ENCODE measurements around the gene GOSR2. TPM values are rescaled to one million over a fixed set of nuclear protein-coding genes. Genes with fewer than 3 reads are reported as not detected.

Gene GOSR2
- total RNA-seq, result 29.5 and 42.6 TPM in 2 replicates

DNA sequence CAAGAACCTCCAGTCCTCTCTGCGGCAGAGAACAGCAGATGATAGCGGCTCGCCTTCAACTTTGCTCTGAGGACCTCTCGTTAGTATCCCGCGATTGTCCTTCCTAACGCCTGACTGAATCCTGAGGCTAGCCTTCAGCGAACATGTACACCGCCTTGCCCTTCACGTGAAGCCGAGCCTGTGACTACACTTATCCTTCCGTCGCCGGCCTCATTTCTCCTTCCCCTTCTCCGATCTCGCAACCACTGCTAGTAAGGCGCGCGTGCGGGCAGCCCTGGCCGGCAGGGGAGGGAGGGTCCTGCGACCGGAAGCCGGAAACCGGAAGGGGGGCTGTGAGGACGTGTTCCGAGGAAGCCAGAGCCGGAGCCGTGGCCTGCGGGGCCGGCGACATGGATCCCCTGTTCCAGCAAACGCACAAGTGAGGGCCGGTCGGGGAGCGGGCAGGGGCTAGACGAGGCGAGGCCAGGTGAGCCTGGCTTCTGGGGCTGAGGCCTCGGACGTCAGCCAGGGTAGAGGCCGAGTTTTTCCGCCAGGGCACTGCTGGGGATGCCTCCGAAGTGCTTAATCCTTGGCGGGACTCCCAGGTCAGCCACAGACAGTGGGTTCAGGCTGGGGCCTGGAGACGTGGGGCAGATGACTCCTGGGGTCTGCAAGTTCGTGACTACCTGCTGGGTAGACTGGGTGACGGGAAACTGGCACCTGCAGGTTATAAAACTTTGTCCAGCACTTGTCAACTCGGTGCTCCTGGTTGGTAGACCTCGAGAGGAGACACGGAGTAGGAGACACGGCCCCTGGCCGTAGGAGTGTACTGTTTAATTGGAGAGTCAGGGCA is at the start of gene GOSR2:
TSS of gene GOSR2 (plus strand) at position 357 of the 832 bp plus-strand sequence. CDS start at position 390, 33 bp downstream.
- peak; percentile 80 to 88 for DNase-seq (ENCODE audit: low read depth in 2 of 2)

DNA sequence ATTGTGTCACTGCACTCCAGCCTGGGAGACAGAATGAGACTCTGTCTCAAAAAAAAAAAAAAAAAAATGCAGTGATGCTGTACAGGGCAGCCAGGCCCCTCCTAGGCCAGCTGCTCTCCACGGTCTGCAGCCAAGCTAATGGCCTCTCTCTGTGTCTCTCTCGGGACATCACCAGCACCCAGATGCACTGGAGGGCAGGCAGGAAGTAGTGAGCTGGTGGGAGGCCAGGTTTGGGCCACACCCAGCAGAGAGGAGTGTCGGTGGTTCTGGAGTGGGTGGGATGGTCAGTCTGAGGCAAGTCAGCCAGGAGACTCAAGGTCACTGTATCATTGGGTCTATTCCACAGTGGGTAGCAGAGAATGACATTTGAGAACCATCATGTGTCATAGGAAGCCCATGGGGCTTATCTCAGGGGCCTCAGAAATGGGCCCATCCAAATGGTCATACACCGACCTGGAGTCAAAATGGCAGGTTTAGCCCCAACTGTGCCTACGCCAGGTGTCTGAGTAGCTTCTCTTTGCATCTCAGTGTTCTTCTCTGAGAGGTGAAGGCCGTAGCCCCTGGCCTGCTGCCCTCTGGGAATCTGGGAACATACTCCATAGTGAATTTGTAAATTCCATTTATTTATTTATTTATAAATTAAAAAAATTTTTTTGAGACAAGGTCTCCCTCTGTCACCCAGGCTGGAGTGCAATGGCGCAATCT is 48.9 kb upstream of the GOSR2 start:
- DNase-seq (ENCODE audit: low read depth in 2 of 2), result no peak

DNA sequence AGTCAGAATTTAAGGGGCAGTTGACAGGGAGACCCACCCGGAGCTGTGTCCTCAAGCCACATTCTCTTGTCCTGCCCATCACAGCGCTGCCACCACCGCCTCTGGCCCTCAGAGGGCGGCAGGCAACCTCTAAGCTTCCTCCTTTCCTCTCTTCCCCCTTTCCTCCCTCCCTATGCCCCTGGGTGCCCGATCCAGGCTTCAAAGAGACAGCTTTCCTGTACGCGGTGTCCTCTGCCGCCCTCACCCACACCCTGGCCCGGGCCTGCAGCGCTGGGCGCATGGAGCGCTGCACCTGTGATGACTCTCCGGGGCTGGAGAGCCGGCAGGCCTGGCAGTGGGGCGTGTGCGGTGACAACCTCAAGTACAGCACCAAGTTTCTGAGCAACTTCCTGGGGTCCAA is 48.1 kb upstream of the GOSR2 start:
- no peak for DNase-seq (ENCODE audit: low read depth in 2 of 2)

DNA sequence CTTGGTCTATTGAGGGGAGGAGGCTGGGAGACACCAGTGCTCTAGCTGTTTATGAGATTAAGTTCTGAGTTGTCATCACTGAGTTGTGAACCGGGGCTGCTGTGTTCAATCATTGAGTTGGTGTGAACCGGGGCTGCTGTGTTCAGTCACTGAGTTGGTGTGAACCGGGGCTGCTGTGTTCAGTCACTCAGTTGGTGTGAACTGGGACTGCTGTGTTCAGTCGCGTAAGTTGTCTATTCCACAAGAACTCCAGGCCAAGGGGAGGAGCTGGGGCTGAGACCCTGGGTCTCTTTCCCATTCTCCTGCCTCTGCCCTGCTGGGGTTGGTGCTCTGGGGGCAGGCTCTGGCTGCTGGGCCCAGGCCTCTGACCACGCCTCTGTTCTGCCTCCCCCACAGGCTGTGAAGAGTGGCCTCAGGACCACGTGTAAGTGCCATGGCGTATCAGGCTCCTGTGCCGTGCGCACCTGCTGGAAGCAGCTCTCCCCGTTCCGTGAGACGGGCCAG is 47.1 kb upstream of the GOSR2 start:
- DNase-seq (ENCODE audit: low read depth in 2 of 2), result no peak

DNA sequence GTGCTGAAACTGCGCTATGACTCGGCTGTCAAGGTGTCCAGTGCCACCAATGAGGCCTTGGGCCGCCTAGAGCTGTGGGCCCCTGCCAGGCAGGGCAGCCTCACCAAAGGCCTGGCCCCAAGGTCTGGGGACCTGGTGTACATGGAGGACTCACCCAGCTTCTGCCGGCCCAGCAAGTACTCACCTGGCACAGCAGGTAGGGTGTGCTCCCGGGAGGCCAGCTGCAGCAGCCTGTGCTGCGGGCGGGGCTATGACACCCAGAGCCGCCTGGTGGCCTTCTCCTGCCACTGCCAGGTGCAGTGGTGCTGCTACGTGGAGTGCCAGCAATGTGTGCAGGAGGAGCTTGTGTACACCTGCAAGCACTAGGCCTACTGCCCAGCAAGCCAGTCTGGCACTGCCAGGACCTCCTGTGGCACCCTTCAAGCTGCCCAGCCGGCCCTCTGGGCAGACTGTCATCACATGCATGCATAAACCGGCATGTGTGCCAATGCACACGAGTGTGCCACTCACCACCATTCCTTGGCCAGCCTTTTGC is 46.5 kb upstream of the GOSR2 start:
- no peak for DNase-seq (ENCODE audit: low read depth in 2 of 2)

DNA sequence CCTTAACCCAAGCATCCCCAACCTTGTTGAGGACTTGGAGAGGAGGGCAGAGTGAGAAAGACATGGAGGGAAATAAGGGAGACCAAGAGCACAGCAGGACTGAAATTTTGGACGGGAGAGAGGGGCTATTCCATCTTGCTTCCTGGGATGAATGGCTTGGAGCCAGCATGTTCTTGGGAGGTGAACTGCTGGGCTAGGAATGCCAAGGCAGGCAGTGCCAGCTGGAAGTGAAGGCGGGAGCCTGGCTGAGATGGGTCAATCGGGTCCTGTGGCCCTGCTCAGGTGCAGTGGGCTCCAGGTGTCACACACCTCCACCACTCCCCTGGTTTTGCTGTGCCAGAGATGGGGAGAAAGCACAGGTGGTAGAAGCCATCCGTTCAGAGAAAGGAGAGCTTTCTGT is 46.0 kb upstream of the GOSR2 start:
- DNase-seq (ENCODE audit: low read depth in 2 of 2), result no peak

DNA sequence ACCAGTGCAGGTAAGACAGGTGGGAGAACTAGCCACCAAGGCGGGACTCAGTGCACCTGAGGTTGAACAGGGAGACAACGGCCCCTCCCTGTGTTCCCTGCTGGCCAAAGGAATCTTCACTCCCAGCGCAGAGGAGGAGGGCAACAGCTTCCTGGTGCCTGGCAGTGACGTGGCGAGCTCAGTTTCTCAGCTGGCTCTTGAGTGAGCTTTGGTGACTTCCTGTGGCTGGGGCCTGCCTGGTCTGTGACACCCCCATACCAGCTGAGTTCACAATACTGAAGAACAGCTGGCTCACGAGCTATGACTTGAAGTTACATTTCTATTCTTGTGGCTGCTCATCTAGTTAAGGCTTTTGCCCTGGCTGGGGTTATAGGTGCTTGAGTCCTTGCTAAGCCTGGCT is 45.5 kb upstream of the GOSR2 start:
- no peak for DNase-seq (ENCODE audit: low read depth in 2 of 2)

DNA sequence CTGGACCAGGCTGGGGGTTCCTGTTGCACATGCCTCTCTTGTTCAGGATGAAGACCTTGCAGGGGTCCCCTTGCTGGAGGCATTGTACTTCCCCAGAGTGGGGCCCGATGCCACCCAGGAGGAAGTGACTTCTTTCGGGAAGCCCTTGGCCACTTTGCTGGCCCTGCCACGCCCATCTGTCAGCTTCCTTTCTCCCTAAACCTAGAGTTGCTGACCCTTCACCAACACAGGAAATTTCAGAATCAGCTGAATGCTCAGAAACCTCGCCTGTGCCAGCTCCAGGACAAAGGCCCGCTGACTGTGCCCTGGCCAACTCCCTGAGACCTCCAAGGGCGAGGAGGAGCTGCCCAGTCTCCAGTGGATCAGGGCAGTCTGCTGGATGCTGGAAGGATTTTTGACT is 44.9 kb upstream of the GOSR2 start:
- DNase-seq (ENCODE audit: low read depth in 2 of 2), result no peak

DNA sequence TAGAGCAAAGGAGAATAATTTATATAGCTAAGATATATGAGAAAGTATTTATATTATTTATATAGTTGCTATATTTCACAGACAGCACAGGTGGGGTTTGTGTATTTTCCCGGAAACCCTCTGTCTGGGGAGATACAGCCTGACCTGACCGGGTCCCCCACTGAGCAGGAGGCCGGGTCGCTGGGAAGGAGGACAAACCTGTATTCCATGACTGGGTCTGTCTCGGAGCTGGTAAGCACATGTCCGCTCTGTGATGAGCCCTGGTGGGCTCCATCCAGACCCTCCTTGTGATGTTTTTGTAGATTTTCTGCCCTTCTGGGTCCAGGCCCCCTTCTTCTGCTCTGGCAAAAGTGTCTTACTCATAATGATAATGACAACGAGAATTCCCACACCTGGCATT is 43.9 kb upstream of the GOSR2 start:
- DNase-seq (ENCODE audit: low read depth in 2 of 2), result no peak

DNA sequence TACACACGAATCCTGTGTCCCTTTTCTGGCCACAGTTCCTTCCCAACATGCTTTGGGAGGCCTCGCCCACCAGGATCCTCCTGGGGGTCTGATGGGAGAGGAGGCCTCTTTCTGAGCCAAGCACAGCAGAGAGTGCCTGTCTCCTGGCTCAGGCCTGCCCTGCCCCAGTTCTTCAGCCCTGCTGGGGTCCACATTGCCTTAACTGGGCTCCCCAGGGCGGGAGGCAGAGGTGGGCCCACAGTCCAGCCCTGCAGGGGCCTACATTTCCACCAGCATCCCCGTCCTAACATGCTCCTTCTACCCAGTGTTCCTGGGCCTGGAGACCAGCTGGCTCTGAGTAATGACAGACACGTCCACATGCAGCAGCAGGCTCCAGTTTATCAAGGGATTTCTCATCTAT is 41.9 kb upstream of the GOSR2 start:
- no peak for DNase-seq (ENCODE audit: low read depth in 2 of 2)

DNA sequence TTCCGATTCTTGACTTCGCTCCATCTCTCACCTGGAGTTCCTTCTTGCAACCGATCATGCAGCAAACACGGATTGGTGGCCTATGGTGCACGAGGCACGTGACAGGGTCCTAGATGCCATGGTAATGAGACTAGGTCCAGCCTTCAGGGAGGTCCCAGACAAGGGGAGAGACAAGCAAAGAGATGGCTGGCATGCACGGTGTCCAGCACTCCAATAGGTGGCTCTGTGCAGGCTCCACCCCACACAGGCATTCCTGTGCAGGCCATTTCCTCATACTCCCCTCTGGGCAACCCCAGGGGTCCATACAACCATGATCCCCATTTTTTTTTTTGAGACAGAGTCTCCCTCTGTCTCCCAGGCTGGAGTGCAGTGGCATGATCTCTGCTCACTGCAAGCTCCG is 40.3 kb upstream of the GOSR2 start:
- no peak for DNase-seq (ENCODE audit: low read depth in 2 of 2)

DNA sequence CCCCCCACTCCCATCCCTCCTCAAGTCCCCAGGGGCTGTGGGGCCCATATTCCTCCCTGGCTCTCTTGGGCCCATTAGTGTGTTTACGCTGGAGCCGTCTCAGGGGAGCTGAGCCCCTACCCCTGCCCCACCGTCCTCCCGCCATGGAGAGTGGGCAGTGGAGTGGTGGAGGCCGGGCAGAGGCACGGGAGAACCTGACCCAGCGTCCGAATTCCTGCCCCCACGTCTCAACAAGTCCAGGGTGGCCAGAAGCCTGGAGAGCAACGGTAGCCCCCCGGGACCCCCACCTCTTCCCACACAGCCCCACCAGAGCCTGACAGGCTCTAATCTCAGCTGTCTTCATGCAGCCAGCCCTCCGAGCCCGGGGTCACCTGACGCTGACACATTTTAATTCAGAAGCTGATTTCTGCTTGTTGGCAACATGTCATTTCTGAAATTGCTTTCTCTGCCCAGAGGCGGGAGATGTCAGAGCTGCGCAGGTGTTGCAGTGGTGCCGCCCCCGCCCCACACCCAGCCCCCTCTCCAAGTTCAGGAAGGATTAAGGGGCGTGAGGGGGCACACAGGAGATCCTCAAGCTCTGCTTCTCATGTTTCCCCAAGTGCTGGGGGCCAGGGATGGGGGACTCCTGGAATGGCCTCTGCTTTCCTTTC is 39.0 kb upstream of the GOSR2 start:
- no peak for DNase-seq (ENCODE audit: low read depth in 2 of 2)

DNA sequence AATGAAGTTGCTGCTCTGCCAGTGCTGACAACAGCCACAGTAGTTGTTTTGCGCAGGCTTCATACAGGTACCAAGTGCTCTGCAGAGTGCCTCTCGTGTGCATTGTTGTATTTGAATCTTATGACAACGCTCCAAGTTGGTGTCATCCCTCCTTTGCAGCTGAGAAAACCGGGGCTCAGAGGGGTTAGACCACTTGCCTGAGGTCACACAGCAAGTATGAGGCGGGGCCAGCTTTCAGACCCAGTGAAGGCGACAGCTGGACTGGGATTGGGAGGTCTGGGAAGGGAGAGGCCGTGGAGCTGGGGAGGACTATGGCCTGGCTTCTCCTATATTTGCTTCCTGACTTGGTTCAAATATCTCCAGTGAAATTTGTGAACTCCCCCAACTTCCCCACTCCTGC is 38.4 kb upstream of the GOSR2 start:
- DNase-seq (ENCODE audit: low read depth in 2 of 2), result no peak

DNA sequence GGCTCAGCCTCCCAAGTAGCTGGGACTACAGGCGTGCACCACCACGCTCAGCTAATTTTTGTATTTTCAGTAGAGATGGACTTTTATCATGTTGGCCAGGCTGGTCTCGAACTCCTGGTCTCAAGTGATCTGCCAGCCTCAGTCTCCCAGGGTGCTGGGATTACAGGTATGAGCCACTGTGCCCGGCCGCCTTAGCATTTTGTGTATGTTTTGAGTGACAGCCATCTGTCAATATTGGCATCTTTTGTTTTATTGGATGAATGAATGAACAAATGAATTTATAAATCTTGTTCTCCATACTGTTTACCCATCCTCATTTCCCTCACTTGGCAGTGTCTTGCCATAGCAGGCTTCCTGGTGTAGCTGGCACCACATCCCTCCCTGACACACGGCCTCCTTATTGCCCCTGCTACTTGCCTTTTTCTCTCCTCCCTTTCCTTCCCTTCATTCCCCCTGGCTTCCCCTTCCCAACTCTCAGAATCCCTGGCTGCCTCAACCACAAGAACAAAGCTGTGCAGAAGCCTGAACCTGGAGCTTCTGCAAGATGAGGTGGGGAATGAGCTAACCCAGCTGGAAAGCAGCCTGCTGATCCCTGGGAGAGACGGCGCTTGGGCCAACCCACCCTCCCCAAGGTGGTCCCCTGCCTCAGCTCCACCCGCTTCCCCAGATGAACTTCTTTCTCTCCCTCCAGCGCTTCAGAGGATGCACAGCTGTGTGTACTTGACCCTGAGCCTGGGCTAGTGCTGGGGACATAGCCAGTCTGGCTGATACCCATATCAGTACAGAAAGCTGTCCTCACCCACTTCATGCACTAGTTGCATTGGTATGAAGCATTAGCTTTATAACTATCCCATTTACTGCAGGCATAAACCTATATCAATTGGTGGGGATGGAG is 37.3 kb upstream of the GOSR2 start:
- no peak for DNase-seq (ENCODE audit: low read depth in 2 of 2)

DNA sequence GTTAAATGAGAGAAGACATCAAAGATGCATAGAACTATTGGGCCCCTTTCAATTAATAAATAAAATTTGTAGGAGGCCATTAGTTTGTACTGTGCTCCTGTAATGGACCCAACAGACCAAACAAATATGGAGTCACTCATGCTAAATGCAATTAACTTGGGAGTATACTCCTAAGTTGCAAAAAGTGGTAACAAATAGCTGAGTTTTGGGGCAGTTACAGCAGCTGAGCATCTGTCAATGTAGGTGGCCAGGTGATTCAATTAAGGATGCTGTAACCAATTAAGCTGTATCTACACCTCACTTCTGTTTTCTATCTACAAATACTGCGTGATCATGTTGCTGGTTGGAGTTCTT is 36.7 kb upstream of the GOSR2 start:
- DNase-seq (ENCODE audit: low read depth in 2 of 2), result no peak

DNA sequence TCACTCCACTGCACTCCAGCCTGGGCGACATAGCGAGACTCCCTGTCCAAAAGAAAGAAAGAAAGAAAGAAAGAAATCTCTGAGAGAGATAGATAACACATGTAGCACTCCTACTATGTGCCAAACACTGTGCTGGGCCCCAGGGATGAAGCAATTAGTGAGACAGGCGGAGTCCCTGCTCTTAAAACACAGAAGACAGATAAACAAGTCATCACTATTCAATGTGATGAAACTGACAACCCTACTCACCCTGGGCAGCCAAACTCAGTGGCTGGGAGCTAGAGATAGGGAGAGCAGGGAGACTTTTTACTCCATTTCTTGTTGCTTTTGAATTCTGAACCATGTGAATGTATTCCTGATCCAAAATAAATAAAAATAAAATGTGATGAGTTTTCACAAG is 35.2 kb upstream of the GOSR2 start:
- DNase-seq (ENCODE audit: low read depth in 2 of 2), result no peak

DNA sequence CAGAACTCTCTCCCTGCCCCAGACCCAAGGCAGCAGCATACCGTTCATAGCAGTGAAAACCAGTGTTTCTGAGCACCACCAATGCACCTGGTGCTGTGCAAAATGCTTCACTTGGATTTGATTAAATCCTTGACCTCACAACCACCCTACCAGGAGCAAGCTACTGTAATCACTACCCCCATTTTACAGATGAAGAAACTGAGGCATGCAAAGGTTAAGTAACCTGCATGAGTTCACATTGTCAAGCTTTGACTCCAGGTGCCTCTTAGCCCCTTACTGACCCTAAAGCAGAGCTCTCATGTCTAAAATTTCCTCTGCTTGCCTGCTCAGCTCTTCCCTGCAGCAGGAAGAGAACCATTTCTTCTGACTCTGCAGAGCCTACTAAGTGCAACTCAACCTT is 34.2 kb upstream of the GOSR2 start:
- DNase-seq (ENCODE audit: low read depth in 2 of 2), result no peak

DNA sequence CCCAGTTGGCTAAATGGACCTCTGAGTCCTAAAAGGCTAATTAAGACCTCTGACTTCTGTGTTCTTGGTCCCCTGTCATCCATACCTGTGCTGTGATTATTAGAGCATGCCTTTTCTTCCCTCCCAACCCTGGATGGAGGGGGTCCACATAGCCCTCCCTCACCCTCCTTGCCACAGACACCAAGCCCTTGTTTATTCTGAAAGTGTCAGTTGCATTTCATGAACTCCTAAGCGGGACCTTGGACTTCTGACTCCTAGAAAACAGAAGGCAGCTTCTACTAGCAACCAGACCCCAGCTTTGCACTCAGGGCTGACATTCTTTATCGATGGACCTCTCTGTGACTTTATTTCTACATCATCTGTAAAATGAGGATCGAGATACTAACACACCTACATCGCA is 33.4 kb upstream of the GOSR2 start:
- DNase-seq (ENCODE audit: low read depth in 2 of 2), result no peak

DNA sequence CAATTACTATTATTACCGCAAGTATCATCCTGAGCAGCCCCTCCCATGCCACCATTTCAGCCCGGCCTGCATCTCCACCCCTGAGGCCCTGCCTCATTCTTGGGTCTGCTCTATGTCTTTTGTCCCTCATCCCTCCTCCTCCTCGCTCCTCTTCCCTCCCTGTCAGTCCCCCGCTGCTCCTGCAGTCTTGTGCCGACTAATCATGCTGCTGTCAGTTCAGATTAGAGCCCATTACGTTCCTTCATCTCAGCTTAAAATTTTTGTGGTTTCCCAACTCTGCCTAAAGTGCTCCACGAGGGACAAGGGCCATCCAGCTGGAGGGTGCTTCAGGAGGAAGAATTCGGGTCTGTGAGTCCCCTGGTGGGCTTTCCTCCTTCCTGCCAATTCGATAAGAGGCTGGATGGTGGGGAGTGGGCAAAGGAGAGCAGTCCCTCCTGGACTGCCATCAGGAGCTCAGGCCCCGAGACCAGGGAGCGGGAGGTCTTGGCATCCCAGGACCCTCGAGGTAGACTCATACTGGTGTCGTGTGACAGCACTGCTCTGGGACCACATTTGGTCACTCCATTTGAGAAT is 32.9 kb upstream of the GOSR2 start:
- DNase-seq (ENCODE audit: low read depth in 2 of 2), result no peak

DNA sequence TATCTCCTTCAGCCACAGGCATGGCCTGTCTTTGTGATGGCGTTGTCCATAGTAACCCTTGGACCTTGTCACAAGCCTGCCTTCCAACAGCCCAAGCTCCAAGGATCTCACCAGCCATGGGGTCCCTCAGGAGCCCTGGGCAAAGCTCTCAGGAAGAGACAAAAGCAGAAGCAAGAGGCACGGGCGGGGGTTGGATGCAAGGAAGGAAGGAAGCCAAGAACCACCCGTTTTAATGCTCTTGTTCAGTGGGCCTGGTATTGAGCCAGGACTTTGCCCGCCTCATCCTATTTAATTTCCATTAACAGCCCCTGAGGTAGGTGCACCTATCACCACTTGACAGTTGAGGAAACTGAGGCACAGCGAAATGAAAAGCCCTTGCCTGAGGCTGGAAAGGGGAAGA is 32.3 kb upstream of the GOSR2 start:
- no peak for DNase-seq (ENCODE audit: low read depth in 2 of 2)

DNA sequence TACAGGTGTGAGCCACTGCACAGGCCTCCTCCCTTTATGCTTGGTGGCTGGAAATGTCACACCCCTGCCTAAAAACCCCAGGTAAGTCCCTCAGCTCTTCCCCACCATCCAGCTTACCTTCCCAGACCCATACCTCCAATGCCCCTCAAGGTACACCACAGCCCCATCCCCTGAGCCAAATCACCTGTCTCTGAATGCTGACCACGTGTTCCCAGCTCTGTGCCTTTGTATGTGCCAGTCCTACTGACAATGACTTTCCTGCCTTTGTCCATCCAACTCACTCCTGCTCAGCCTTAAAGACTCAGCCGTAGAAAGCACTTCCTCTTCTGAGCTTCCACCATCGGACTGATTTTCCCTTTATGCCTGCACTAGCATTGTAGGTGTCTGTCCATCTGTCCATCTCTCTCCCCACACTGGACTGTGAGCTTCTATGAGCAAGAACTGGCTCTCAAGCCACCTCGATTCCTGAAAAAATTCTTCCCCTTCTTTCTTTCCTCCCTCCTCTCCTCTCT is 30.7 kb upstream of the GOSR2 start:
- DNase-seq (ENCODE audit: low read depth in 2 of 2), result no peak

All from dermis microvascular lymphatic vessel endothelial cell (primary cell).